GM12801 (cell line): ENCODE data around the gene SHLD1.

Experiments used
- TF ChIP-seq, protein P1 (sequence below): IDR thresholded peaks from one replicate; pipeline ENCODE4 v1.5.1; 2011; ENCODE audit warnings: control low read depth; ENCODE audit not compliant: insufficient read length; ENCODE audit errors: extremely low read depth

Gene SHLD1

DNA sequence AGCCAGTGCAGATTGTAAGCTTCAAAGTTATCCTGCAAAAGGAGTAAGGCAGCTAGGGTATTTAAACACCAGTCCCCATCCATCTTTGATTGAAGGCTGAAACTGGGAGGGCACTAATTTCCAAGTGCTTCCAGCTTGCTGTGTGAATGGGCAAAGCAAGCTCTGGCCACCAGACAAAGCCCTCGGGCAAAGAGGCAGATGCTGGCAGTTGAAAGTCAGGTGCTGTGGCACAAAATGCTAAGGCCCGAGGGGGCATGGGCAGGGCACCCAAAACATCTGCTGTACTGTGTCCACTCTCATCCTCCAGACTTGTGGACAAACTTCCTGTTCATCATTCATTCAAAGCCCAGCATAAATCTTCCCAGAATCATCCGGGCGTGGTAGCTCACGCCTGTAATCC is 137.2 kb downstream of the SHLD1 start:
- TF ChIP-seq, protein P1, sequence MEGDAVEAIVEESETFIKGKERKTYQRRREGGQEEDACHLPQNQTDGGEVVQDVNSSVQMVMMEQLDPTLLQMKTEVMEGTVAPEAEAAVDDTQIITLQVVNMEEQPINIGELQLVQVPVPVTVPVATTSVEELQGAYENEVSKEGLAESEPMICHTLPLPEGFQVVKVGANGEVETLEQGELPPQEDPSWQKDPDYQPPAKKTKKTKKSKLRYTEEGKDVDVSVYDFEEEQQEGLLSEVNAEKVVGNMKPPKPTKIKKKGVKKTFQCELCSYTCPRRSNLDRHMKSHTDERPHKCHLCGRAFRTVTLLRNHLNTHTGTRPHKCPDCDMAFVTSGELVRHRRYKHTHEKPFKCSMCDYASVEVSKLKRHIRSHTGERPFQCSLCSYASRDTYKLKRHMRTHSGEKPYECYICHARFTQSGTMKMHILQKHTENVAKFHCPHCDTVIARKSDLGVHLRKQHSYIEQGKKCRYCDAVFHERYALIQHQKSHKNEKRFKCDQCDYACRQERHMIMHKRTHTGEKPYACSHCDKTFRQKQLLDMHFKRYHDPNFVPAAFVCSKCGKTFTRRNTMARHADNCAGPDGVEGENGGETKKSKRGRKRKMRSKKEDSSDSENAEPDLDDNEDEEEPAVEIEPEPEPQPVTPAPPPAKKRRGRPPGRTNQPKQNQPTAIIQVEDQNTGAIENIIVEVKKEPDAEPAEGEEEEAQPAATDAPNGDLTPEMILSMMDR, result no peak

DNA sequence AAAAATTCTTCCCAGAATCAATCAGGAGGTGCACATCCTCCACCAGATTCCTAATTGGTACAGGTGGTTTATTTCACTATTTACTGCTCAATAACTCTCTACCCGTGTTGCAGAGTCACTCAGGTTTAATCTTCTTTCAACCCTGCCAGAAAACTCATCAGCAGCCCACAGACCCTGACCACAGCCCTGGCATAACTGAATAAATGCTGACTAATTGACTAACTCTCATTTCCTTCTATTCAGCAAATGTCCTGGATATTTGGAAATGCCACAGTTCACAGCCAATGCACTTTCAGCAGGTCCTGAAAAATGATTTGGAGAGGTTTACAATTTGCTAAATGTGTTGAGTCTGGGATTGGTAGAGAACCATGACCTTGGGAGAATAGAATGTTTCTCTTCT is 137.8 kb downstream of the SHLD1 start:
- TF ChIP-seq, protein P1, result no peak

- TF ChIP-seq, protein P1, result no peak
Measured at GRCh38 chr20:5890773-5891441, 140.7 kb downstream of the SHLD1 start.

DNA sequence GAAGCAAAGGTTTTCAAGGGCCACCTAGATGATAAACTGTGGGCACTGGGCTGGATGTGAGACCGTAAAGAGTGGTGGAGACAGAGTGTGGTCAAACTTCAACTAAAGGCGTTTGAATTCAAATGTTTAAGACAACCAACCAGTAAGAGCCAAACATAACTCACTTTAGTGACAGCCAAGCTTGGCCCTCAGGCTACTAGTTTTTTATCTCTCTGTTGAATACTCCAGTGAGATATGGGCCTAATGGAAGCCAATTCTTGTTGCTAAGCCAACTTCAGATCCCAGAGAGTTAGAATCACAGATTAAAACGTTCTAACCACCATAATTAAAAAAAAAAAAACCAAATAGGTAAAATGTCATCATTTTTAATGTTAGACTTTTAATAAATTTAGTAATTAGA is 142.9 kb downstream of the SHLD1 start:
- TF ChIP-seq, protein P1, result no peak

- TF ChIP-seq, protein P1, result no peak
Measured at GRCh38 chr20:5893621-5894020, 143.4 kb downstream of the SHLD1 start.

DNA sequence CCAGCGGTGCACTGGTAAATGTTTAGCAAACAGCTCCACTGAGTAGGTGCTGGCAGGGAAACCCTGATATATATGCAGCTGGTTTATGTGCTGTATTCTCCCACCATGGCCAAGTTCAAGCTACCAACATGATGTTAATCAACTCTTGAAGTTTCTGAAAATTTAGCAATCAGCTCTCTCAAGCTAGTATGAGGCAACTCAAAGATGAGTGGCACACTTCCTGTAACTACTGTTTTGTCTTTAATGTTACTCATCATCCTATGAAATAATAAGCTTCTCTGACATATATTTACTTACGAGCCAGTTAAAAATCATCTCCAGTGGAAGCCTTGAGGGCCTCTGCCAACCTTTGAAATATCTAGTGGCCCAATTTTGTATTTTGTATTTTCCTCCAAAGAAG is 145.4 kb downstream of the SHLD1 start:
- TF ChIP-seq, protein P1, result no peak

- TF ChIP-seq, protein P1, result no peak
Measured at GRCh38 chr20:5899444-5899843, 149.2 kb downstream of the SHLD1 start.
